ENCODE data around the gene GNGT1.

The GNGT1 gene

DNA sequence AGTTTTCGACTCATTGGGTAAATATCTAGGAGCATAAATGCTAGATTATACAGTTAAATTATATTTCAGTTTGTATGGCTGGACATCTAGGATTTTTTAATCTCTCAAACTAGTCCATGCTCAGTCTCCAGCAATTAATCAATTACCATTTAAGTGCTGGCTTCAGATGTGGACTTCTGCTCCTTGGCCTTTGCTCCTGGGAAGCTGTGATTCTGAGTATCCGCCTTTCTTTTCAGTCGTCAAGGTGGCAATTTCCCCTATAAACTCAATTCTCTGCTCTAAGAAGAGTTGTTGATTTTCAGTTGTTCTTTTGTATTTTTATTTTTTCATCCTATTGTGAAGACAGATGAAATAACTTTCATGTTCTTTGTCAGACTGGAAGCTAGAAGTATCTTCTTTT lies 39.5 kb upstream of the GNGT1 start:
- no peaks in the 10 kb centered on the region for H3K27me3 ChIP-seq (ENCODE audit: insufficient read depth, poor library complexity, severe bottlenecking)
- no peak for ATAC-seq (ENCODE audit: low read depth)
- TF ChIP-seq, protein P1, sequence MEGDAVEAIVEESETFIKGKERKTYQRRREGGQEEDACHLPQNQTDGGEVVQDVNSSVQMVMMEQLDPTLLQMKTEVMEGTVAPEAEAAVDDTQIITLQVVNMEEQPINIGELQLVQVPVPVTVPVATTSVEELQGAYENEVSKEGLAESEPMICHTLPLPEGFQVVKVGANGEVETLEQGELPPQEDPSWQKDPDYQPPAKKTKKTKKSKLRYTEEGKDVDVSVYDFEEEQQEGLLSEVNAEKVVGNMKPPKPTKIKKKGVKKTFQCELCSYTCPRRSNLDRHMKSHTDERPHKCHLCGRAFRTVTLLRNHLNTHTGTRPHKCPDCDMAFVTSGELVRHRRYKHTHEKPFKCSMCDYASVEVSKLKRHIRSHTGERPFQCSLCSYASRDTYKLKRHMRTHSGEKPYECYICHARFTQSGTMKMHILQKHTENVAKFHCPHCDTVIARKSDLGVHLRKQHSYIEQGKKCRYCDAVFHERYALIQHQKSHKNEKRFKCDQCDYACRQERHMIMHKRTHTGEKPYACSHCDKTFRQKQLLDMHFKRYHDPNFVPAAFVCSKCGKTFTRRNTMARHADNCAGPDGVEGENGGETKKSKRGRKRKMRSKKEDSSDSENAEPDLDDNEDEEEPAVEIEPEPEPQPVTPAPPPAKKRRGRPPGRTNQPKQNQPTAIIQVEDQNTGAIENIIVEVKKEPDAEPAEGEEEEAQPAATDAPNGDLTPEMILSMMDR (IDR thresholded peaks at IDR 0.05; ENCODE audit: poor library complexity, severe bottlenecking): no peak
- H3K27ac ChIP-seq (ENCODE audit: poor library complexity, severe bottlenecking): no peak overlapping the region
- no peaks in the 10 kb centered on the region for H3K36me3 ChIP-seq (ENCODE audit: low read depth)
- no peak overlapping the region for H3K4me3 ChIP-seq (ENCODE audit: severe bottlenecking)
- no peak for DNase-seq (ENCODE audit: low spot score)
- peaks cover 7% of the 10 kb centered on the region for H3K4me1 ChIP-seq (ENCODE audit: insufficient read depth, poor library complexity, severe bottlenecking)
- H3K9me3 ChIP-seq (ENCODE audit: severe bottlenecking): no peaks in the 10 kb centered on the region

- no peak overlapping the region for H3K27ac ChIP-seq (ENCODE audit: poor library complexity, severe bottlenecking)
- no peaks in the 10 kb centered on the region for H3K27me3 ChIP-seq (ENCODE audit: insufficient read depth, poor library complexity, severe bottlenecking)
- no peaks in the 10 kb centered on the region for H3K4me1 ChIP-seq (ENCODE audit: insufficient read depth, poor library complexity, severe bottlenecking)
- H3K9me3 ChIP-seq (ENCODE audit: severe bottlenecking): no peaks in the 10 kb centered on the region
- no peaks in the 10 kb centered on the region for H3K36me3 ChIP-seq (ENCODE audit: low read depth)
- DNase-seq (ENCODE audit: low spot score): no peak
- TF ChIP-seq, protein P1 (IDR thresholded peaks at IDR 0.05; ENCODE audit: poor library complexity, severe bottlenecking): no peak
- no peak for ATAC-seq (ENCODE audit: low read depth)
- H3K4me3 ChIP-seq (ENCODE audit: severe bottlenecking): no peak overlapping the region
These were observed 32.3 kb upstream of the GNGT1 start for GRCh38 chr7:93873998-93874574.

DNA sequence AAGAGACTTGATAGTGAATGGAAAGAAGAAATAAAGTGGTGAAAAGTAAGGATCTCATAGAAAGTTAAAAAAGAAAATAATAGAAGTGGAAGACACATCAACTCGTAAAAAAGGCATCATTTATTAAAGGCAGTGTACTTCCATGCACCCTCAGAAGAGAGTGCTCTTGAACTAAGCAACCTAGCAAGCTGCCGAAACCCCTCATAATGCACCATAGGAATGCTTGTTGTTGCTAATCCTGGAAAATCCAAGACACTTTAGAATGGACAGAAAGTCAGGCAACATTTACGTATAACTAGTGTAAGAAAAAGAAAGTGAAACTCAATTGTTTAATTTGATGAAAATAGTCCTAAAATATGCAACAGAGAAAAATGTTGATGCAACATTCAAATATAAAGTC lies 28.6 kb upstream of the GNGT1 start:
- no peaks in the 10 kb centered on the region for H3K9me3 ChIP-seq (ENCODE audit: severe bottlenecking)
- no peaks in the 10 kb centered on the region for H3K36me3 ChIP-seq (ENCODE audit: low read depth)
- H3K27me3 ChIP-seq (ENCODE audit: insufficient read depth, poor library complexity, severe bottlenecking): no peaks in the 10 kb centered on the region
- no peaks in the 10 kb centered on the region for H3K4me1 ChIP-seq (ENCODE audit: insufficient read depth, poor library complexity, severe bottlenecking)
- no peak overlapping the region for H3K27ac ChIP-seq (ENCODE audit: poor library complexity, severe bottlenecking)
- TF ChIP-seq, protein P1 (IDR thresholded peaks at IDR 0.05; ENCODE audit: poor library complexity, severe bottlenecking): no peak
- no peak for DNase-seq (ENCODE audit: low spot score)
- no peak for ATAC-seq (ENCODE audit: low read depth)
- no peak overlapping the region for H3K4me3 ChIP-seq (ENCODE audit: severe bottlenecking)

GRCh38 chr7:93879356-93879755 lies 27.0 kb upstream of the GNGT1 start:
- Histone ChIP-seq H3K36me3 (ENCODE audit: low read depth) (no peaks in the 10 kb centered on the region), H3K27ac (ENCODE audit: poor library complexity, severe bottlenecking) (no peak overlapping the region), H3K27me3 (ENCODE audit: insufficient read depth, poor library complexity, severe bottlenecking) (no peaks in the 10 kb centered on the region), H3K4me3 (ENCODE audit: severe bottlenecking) (no peak overlapping the region), H3K4me1 (ENCODE audit: insufficient read depth, poor library complexity, severe bottlenecking) (no peaks in the 10 kb centered on the region), H3K9me3 (ENCODE audit: severe bottlenecking) (no peaks in the 10 kb centered on the region)
- TF ChIP-seq, protein P1 (IDR thresholded peaks at IDR 0.05; ENCODE audit: poor library complexity, severe bottlenecking): no peak
- no peak for DNase-seq (ENCODE audit: low spot score)
- ATAC-seq (ENCODE audit: low read depth): no peak

GRCh38 chr7:93882468-93882867 lies 23.9 kb upstream of the GNGT1 start:
- H3K9me3 ChIP-seq (ENCODE audit: severe bottlenecking): no peaks in the 10 kb centered on the region
- no peak for DNase-seq (ENCODE audit: low spot score)

More at GRCh38 chr7:93882468-93882867, 23.9 kb upstream of the GNGT1 start:
- Histone ChIP-seq H3K4me3 (ENCODE audit: severe bottlenecking) (no peak overlapping the region), H3K4me1 (ENCODE audit: insufficient read depth, poor library complexity, severe bottlenecking) (no peaks in the 10 kb centered on the region), H3K36me3 (ENCODE audit: low read depth) (peaks cover 28% of the 10 kb centered on the region), H3K27ac (ENCODE audit: poor library complexity, severe bottlenecking) (no peak overlapping the region), H3K27me3 (ENCODE audit: insufficient read depth, poor library complexity, severe bottlenecking) (no peaks in the 10 kb centered on the region)
- no peak for ATAC-seq (ENCODE audit: low read depth)
- TF ChIP-seq, protein P1 (IDR thresholded peaks at IDR 0.05; ENCODE audit: poor library complexity, severe bottlenecking): no peak
